C1 segment of cervical spinal cord (tissue), 14 donors: ENCODE results near the gene ZNF485.
"Not testable (repeated sequence)": the region's sequence is repeated elsewhere in the genome, so short reads cannot be mapped to it uniquely, and the experiment has no call there.

Source experiments
- DNase-seq, 14 donors: peaks; one replicate each; lab custom pipeline; 2025; lab: John Stamatoyannopoulos, UW

The ZNF485 gene

GRCh38 chr10:43606323-43607198 is at the start of gene ZNF485:
Gene ZNF485, plus strand, starts transcription at chr10:43606438. Its CDS starts 613 bp downstream, at chr10:43607051.
- peak in 12 of 14 donors; percentile 20 to 77 (median 68) for DNase-seq

GRCh38 chr10:43557214-43557613 is 49.0 kb upstream of the ZNF485 start:
- DNase-seq = no peak

GRCh38 chr10:43569681-43570080 is 36.6 kb upstream of the ZNF485 start:
- DNase-seq = no peak

- DNase-seq = no peak
Measured at GRCh38 chr10:43570971-43571370, 35.3 kb upstream of the ZNF485 start.

- no peak for DNase-seq
Measured at GRCh38 chr10:43573250-43574000, 32.8 kb upstream of the ZNF485 start.

GRCh38 chr10:43574001-43574892 is 32.0 kb upstream of the ZNF485 start, which contains the start of gene ZNF239:
Gene ZNF239, minus strand, starts transcription at chr10:43574616. Its CDS starts 16,537 bp downstream, at chr10:43558079.
- peak in 13 of 14 donors; percentile 57 to 90 (median 79) for DNase-seq

GRCh38 chr10:43574906-43575305 is 31.3 kb upstream of the ZNF485 start:
- no peak for DNase-seq

GRCh38 chr10:43576062-43576461 is 30.2 kb upstream of the ZNF485 start:
- no peak for DNase-seq

- no peak for DNase-seq
Measured at GRCh38 chr10:43576580-43576979, 29.7 kb upstream of the ZNF485 start.

- no peak for DNase-seq
Measured at GRCh38 chr10:43584051-43584450, 22.2 kb upstream of the ZNF485 start.

GRCh38 chr10:43585046-43585445 is 21.2 kb upstream of the ZNF485 start:
- DNase-seq = no peak

GRCh38 chr10:43585981-43586729 is 20.1 kb upstream of the ZNF485 start:
- DNase-seq = no peak

GRCh38 chr10:43586730-43587115 is 19.5 kb upstream of the ZNF485 start:
- not testable (repeated sequence) for DNase-seq

GRCh38 chr10:43591303-43591904 is 14.8 kb upstream of the ZNF485 start:
- no peak for DNase-seq

- no peak for DNase-seq
Measured at GRCh38 chr10:43594944-43595589, 11.2 kb upstream of the ZNF485 start.

- no peak for DNase-seq
Measured at GRCh38 chr10:43595739-43596298, 10.4 kb upstream of the ZNF485 start.

- DNase-seq = no peak
Measured at GRCh38 chr10:43596546-43596945, 9.7 kb upstream of the ZNF485 start.

- no peak for DNase-seq
Measured at GRCh38 chr10:43598446-43598845, 7.8 kb upstream of the ZNF485 start.

- DNase-seq = no peak
Measured at GRCh38 chr10:43599333-43599732, 6.9 kb upstream of the ZNF485 start.
